HepG2 (cell line): ENCODE data around the gene ABHD10. TPM values are rescaled to one million over a fixed set of nuclear protein-coding genes. Genes with fewer than 3 reads are reported as not detected.

ENCODE experiments used
- ATAC-seq: fragments of 200-7000 bp; cut with Tn5 transposase; 3 replicates; pipeline ENCODE4 v1.9.1; 2020; ENCODE audit warnings: mild to moderate bottlenecking, moderate library complexity
- BruUV-seq: library from RNA; stranded (reverse); fragments of 400-500 nt; replicated peaks from 2 replicates; lab custom pipeline; 2021; lab: Mats Ljungman, UMichigan
- CTCF ChIA-PET: fragments of 300-600 bp; formaldehyde crosslinking; extraction: SDS; loops from one replicate; lab custom pipeline; 2021; ENCODE audit warnings: low total read pairs, inconsistent platforms, low intra/inter-chr PET ratio; lab: Yijun Ruan, JAX
- POLR2A ChIA-PET: fragments of 350-600 bp; sonication (Branson Sonifier 250); formaldehyde crosslinking; loops from one replicate; lab custom pipeline; 2020; ENCODE audit warnings: antibody characterized with exemption, inconsistent platforms; lab: Yijun Ruan, JAX
- DNase-seq: peaks from one replicate; pipeline ENCODE4 v3.0.0-alpha.2; 2015; ENCODE audit warnings: low spot score
- FAIRE-seq: peaks from 3 replicates; lab custom pipeline; 2011; peaks lifted over from hg19 to GRCh38; lab: Jason Lieb, UNC
- H2AFZ ChIP-seq: one replicate; pipeline ENCODE4 v1.6.1; 2011; ENCODE audit warnings: low read length, inconsistent platforms
- H3K27ac ChIP-seq: fragments of 300-600 bp; 3 replicates; pipeline ENCODE4 v1.8.0; 2011; ENCODE audit warnings: mixed run types, mild to moderate bottlenecking, mixed read lengths, low read length, inconsistent platforms; ENCODE audit not compliant: insufficient read depth; ENCODE audit errors: extremely low read length
- H3K27me3 ChIP-seq, 2 experiments: fragments of 200-600 bp in 1 of 2; 2 replicates in 1 of 2; 3 replicates in 1 of 2; pipeline versions ENCODE4 v1.6.0 to v1.8.0; 2011; ENCODE audit warnings: low read length in 2 of 2, mild to moderate bottlenecking in 2 of 2, moderate library complexity in 2 of 2, inconsistent platforms in 1 of 2; ENCODE audit not compliant: insufficient read depth in 2 of 2, control insufficient read depth in 1 of 2
- H3K36me3 ChIP-seq, 2 experiments: fragments of 200-600 bp in 1 of 2; replicated peaks in 1 of 2; 2 replicates in 1 of 2; 3 replicates in 1 of 2; pipeline versions ENCODE4 v1.5.1 to v1.8.0; 2011; ENCODE audit warnings: low read length in 2 of 2, inconsistent platforms in 1 of 2; ENCODE audit not compliant: insufficient read depth in 2 of 2, control insufficient read depth in 1 of 2
- H3K4me1 ChIP-seq: 2 replicates; pipeline ENCODE4 v1.5.1; 2012; ENCODE audit warnings: low read length, inconsistent platforms; ENCODE audit not compliant: insufficient read depth
- H3K4me2 ChIP-seq: 2 replicates; pipeline ENCODE4 v1.6.0; 2011; ENCODE audit warnings: low read depth, low read length, inconsistent platforms
- H3K4me3 ChIP-seq, 3 experiments: fragments of 200-600 bp in 1 of 3; sonication (generic), shearing (Covaris generic) in 1 of 3; replicated peaks in 1 of 3; 2 replicates each; pipeline ENCODE4 v1.5.1; 2011 to 2016; ENCODE audit warnings: low read length in 3 of 3, inconsistent platforms in 2 of 3, low read depth in 2 of 3, mild to moderate bottlenecking in 2 of 3, control low read depth in 1 of 3, mixed read lengths in 1 of 3; ENCODE audit not compliant: insufficient read depth in 1 of 3
- H3K79me2 ChIP-seq: one replicate; pipeline ENCODE4 v1.6.1; 2011; ENCODE audit warnings: low read length, inconsistent platforms; ENCODE audit not compliant: insufficient read depth
- H3K9ac ChIP-seq: 2 replicates; pipeline ENCODE4 v1.6.0; 2011; ENCODE audit warnings: mild to moderate bottlenecking, low read depth, low read length, inconsistent platforms; ENCODE audit not compliant: insufficient read depth
- H3K9me3 ChIP-seq: 2 replicates; pipeline ENCODE4 v1.5.1; 2012; ENCODE audit warnings: mild to moderate bottlenecking, low read length
- H4K20me1 ChIP-seq: 2 replicates; pipeline ENCODE4 v1.6.0; 2011; ENCODE audit warnings: inconsistent platforms, mild to moderate bottlenecking, low read length, moderate library complexity; ENCODE audit not compliant: insufficient read depth
- ATRX ChIP-seq: sonication (generic); formaldehyde crosslinking; IDR thresholded peaks from 2 replicates; pipeline ENCODE4 v1.4.0; 2020; ENCODE audit warnings: missing genetic modification reagents, borderline replicate concordance
- HNF4G ChIP-seq, 2 experiments: sonication (generic) in 1 of 2; formaldehyde crosslinking in 1 of 2; IDR thresholded peaks; 2 replicates each; pipeline versions ENCODE4 v1.4.0 to v1.6.1; 2011 to 2020; ENCODE audit warnings: borderline replicate concordance in 2 of 2, low read depth in 2 of 2, mild to moderate bottlenecking in 2 of 2, low read length in 1 of 2, missing genetic modification reagents in 1 of 2, moderate library complexity in 1 of 2
- JUNB ChIP-seq: sonication (generic); formaldehyde crosslinking; IDR thresholded peaks from 2 replicates; pipeline ENCODE4 v1.8.0; 2022; ENCODE audit warnings: missing genetic modification reagents, mild to moderate bottlenecking, borderline replicate concordance
- NFYC ChIP-seq: IDR thresholded peaks from 2 replicates; pipeline ENCODE4 v1.6.1; 2016; ENCODE audit warnings: missing genetic modification reagents, missing compliant biosample characterization
- RARA ChIP-seq: IDR thresholded peaks from 2 replicates; pipeline ENCODE4 v1.6.1; 2016; ENCODE audit warnings: missing genetic modification reagents, missing compliant biosample characterization
- ZNF10 ChIP-seq: sonication (generic); formaldehyde crosslinking; IDR thresholded peaks from 2 replicates; pipeline ENCODE4 v1.4.0; 2020; ENCODE audit warnings: mild to moderate bottlenecking, low read depth, missing genetic modification reagents, borderline replicate concordance
- ZNF883 ChIP-seq: sonication (generic); formaldehyde crosslinking; IDR thresholded peaks from 2 replicates; pipeline ENCODE4 v1.5.1; 2020; ENCODE audit warnings: mild to moderate bottlenecking, missing genetic modification reagents; ENCODE audit errors: not compliant biosample characterization
- WGBS: methylation state at CpG from one replicate; pipeline ENCODE4 v1.1.6; 2017; ENCODE audit warnings: low lambda C conversion rate; 5-methylcytosine and 5-hydroxymethylcytosine counted together
- in situ Hi-C: cut with HindIII; loops from 2 replicates; pipeline ENCODE4 v1.10.0; 2017; ENCODE audit warnings: low pct_unique_long_range_greater_than_20kb; ENCODE audit not compliant: extremely low pct_ligation_motif_present
- intact Hi-C: fragments of 100-400 bp; cut with micrococcal nuclease; formaldehyde crosslinking; loops from one replicate; pipeline ENCODE4 v1.10.0; 2022; ENCODE audit not compliant: unreplicated experiment
- polyA plus RNA-seq, 8 experiments: library from polyadenylated mRNA; depleted of rRNA in 3 of 8; stranded (reverse) in 7 of 8; unstranded in 1 of 8; fragments of >200 nt; fragmentation: Illumina TruSeq in 4 of 8; extraction: Trizol in 4 of 8; gene quantifications; 2 replicates each; pipeline versions ENCODE4 v1.2.1 to v1.2.3, GENCODE V29; 2011 to 2016; ENCODE audit warnings: low read depth in 4 of 8, missing spikeins in 1 of 8, mixed read lengths in 1 of 8; ENCODE audit not compliant: insufficient read depth in 1 of 8
- total RNA-seq, 5 experiments: library from RNA; depleted of rRNA; stranded (reverse); fragments of >200 nt; fragmentation: Illumina TruSeq; extraction: Trizol; gene quantifications; 2 replicates each; pipeline ENCODE4 v1.2.3, GENCODE V29; 2016; ENCODE audit warnings: low read depth in 1 of 5
- TF ChIP-seq, protein P1 (sequence below): sonication (generic); formaldehyde crosslinking; IDR thresholded peaks from 2 replicates; pipeline ENCODE4 v1.4.0; 2020; ENCODE audit warnings: mild to moderate bottlenecking, missing genetic modification reagents
- TF ChIP-seq, protein P2 (sequence below): sonication (generic); formaldehyde crosslinking; conservative IDR thresholded peaks from 2 replicates; pipeline ENCODE4 v1.4.0; 2020; ENCODE audit warnings: mild to moderate bottlenecking, missing genetic modification reagents, moderate library complexity
- TF ChIP-seq, protein P3 (sequence below): sonication (generic); formaldehyde crosslinking; IDR thresholded peaks from 2 replicates; pipeline ENCODE4 v1.8.0; 2022; ENCODE audit warnings: mild to moderate bottlenecking, missing genetic modification reagents; ENCODE audit not compliant: insufficient replicate concordance
- TF ChIP-seq, protein P4 (sequence below): sonication (generic); formaldehyde crosslinking; IDR thresholded peaks from 2 replicates; pipeline ENCODE4 v1.8.0; 2022; ENCODE audit warnings: mild to moderate bottlenecking, missing genetic modification reagents, moderate library complexity
- TF ChIP-seq, protein P5 (sequence below): sonication (generic); formaldehyde crosslinking; IDR thresholded peaks from 2 replicates; pipeline ENCODE4 v1.5.0; 2020; ENCODE audit warnings: mild to moderate bottlenecking, missing genetic modification reagents

ABHD10 gene
- total and polyA plus RNA-seq, 2 of the 13 experiments (the other 11 are each of a cell fraction or from before 2014, with no cell fraction given), result 22.8 to 50.2 TPM

DNA sequence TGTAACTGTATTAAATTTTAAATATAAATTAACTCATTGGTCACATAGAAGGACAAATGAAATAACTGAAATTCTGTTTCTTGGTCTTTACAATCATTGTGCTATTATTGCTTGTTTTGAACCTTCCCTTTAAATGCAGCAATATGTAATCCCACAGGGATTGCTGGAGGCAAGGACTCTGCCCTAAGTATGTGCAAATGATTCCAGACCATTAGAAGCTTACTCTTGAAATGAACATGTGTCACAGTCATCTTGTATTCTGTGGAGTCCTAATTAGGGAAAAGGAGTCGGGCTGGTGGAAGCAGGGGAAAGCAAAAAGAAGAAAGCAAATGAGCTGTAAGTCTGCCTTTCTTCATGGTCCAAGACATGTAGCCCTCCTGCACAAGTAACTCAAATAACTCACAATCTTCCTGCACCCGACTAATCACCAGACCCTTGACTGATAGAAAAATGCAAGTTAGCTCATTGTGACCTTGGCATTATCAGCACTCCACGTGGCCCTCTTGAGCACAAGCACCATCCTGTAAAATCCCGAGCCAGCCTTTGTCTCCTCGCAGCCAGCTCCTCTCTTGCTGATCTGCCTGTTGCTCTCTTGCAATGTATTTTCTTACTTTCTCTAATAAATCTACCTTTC lies 53.4 kb downstream of the ABHD10 start (continued):
- TF ChIP-seq ZNF883 (CRISPR knock-in tag) (no peak), ZNF10 (CRISPR knock-in tag) (no peak), HNF4G (IDR thresholded peaks at IDR 0.05; ENCODE audit: borderline replicate concordance, low read depth, low read length) (no peak), HNF4G (CRISPR knock-in tag; IDR thresholded peaks at IDR 0.05; ENCODE audit: borderline replicate concordance, low read depth) (no peak), ATRX (no peak)
- TF ChIP-seq, protein P1, sequence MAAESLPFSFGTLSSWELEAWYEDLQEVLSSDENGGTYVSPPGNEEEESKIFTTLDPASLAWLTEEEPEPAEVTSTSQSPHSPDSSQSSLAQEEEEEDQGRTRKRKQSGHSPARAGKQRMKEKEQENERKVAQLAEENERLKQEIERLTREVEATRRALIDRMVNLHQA (CRISPR knock-in tag), result no peak

DNA sequence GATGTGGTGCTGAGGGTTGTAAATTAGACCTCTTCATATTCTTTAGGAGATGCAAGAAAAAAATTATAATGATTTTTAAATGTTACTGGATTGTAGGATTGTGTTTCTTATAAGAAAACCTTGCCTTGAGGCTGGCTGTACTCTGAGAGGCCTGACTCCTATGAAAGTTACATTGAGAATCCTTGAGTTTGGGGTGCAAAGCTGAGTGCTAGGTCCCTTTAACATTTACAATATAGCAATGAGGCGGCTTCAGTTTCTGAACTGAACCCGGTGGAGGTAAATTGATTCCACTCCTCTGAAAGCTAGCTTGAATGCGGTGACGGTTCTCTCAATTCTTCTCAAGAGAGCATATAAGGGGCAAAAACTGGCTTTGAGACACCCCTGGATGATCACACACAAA lies 55.6 kb downstream of the ABHD10 start, which contains the start of gene TMPRSS7:
TSS of gene TMPRSS7 (plus strand) at position 301 of the 400 bp plus-strand sequence. CDS start 110 bp downstream, outside the sequence.
- H4K20me1 ChIP-seq, result no peaks in the 10 kb centered on the region
- ChIA-PET POLR2A (no interaction called here), CTCF (no interaction called here)
- intact Hi-C loops, result no loop called here
- no peaks in the 10 kb centered on the region for H3K79me2 ChIP-seq
- H3K36me3 ChIP-seq, result no peaks in the 10 kb centered on the region
- no TSS peak for BruUV-seq
- no peak for DNase-seq
- no peaks in the 10 kb centered on the region for H3K4me1 ChIP-seq
- no peak within 1 kb of the TSS for H2AFZ ChIP-seq
- WGBS, result 72% methylated on average over 4 of the region's 4 CpGs
- FAIRE-seq, result no peak
- no peak within 1 kb of the TSS for H3K27ac ChIP-seq
- H3K4me2 ChIP-seq, result no peak within 1 kb of the TSS
- H3K9me3 ChIP-seq, result no peaks in the 10 kb centered on the region
- no peak within 1 kb of the TSS for H3K9ac ChIP-seq
- H3K27me3 ChIP-seq, result peaks cover 3 to 4% of the 10 kb centered on the region in 2 experiments; a peak in 2 of 5 replicates
- in situ Hi-C loops, result no loop called here
- no peak for ATAC-seq
- no peak within 1 kb of the TSS for H3K4me3 ChIP-seq
- TF ChIP-seq RARA (CRISPR knock-in tag), result no peak
- TF ChIP-seq JUNB (CRISPR knock-in tag), result no peak
- TF ChIP-seq, protein P2, sequence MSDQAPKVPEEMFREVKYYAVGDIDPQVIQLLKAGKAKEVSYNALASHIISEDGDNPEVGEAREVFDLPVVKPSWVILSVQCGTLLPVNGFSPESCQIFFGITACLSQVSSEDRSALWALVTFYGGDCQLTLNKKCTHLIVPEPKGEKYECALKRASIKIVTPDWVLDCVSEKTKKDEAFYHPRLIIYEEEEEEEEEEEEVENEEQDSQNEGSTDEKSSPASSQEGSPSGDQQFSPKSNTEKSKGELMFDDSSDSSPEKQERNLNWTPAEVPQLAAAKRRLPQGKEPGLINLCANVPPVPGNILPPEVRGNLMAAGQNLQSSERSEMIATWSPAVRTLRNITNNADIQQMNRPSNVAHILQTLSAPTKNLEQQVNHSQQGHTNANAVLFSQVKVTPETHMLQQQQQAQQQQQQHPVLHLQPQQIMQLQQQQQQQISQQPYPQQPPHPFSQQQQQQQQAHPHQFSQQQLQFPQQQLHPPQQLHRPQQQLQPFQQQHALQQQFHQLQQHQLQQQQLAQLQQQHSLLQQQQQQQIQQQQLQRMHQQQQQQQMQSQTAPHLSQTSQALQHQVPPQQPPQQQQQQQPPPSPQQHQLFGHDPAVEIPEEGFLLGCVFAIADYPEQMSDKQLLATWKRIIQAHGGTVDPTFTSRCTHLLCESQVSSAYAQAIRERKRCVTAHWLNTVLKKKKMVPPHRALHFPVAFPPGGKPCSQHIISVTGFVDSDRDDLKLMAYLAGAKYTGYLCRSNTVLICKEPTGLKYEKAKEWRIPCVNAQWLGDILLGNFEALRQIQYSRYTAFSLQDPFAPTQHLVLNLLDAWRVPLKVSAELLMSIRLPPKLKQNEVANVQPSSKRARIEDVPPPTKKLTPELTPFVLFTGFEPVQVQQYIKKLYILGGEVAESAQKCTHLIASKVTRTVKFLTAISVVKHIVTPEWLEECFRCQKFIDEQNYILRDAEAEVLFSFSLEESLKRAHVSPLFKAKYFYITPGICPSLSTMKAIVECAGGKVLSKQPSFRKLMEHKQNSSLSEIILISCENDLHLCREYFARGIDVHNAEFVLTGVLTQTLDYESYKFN, result no peak
- TF ChIP-seq NFYC (CRISPR knock-in tag), result no peak
- TF ChIP-seq, protein P3, sequence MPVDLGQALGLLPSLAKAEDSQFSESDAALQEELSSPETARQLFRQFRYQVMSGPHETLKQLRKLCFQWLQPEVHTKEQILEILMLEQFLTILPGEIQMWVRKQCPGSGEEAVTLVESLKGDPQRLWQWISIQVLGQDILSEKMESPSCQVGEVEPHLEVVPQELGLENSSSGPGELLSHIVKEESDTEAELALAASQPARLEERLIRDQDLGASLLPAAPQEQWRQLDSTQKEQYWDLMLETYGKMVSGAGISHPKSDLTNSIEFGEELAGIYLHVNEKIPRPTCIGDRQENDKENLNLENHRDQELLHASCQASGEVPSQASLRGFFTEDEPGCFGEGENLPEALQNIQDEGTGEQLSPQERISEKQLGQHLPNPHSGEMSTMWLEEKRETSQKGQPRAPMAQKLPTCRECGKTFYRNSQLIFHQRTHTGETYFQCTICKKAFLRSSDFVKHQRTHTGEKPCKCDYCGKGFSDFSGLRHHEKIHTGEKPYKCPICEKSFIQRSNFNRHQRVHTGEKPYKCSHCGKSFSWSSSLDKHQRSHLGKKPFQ (CRISPR knock-in tag), result no peak
- TF ChIP-seq, protein P4, sequence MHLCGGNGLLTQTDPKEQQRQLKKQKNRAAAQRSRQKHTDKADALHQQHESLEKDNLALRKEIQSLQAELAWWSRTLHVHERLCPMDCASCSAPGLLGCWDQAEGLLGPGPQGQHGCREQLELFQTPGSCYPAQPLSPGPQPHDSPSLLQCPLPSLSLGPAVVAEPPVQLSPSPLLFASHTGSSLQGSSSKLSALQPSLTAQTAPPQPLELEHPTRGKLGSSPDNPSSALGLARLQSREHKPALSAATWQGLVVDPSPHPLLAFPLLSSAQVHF (CRISPR knock-in tag), result no peak
- TF ChIP-seq, protein P5, sequence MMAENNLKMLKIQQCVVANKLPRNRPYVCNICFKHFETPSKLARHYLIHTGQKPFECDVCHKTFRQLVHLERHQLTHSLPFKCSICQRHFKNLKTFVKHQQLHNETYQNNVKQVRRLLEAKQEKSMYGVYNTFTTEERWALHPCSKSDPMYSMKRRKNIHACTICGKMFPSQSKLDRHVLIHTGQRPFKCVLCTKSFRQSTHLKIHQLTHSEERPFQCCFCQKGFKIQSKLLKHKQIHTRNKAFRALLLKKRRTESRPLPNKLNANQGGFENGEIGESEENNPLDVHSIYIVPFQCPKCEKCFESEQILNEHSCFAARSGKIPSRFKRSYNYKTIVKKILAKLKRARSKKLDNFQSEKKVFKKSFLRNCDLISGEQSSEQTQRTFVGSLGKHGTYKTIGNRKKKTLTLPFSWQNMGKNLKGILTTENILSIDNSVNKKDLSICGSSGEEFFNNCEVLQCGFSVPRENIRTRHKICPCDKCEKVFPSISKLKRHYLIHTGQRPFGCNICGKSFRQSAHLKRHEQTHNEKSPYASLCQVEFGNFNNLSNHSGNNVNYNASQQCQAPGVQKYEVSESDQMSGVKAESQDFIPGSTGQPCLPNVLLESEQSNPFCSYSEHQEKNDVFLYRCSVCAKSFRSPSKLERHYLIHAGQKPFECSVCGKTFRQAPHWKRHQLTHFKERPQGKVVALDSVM (CRISPR knock-in tag), result no peak
